GM10266 (cell line): ENCODE measurements around the gene TRAM2.

ENCODE experiments used
- DNase-seq: peaks from one replicate; pipeline ENCODE4 v3.0.0; 2012; ENCODE audit errors: extremely low spot score
- TF ChIP-seq, protein P1 (sequence below): IDR thresholded peaks from 2 replicates; pipeline ENCODE4 v1.5.1; 2012; ENCODE audit warnings: mild to moderate bottlenecking, low read depth; ENCODE audit not compliant: control insufficient read depth, insufficient read depth; ENCODE audit errors: missing control alignments

Gene TRAM2

GRCh38 chr6:52555518-52556233 lies 21.2 kb downstream of the TRAM2 start:
- TF ChIP-seq, protein P1, sequence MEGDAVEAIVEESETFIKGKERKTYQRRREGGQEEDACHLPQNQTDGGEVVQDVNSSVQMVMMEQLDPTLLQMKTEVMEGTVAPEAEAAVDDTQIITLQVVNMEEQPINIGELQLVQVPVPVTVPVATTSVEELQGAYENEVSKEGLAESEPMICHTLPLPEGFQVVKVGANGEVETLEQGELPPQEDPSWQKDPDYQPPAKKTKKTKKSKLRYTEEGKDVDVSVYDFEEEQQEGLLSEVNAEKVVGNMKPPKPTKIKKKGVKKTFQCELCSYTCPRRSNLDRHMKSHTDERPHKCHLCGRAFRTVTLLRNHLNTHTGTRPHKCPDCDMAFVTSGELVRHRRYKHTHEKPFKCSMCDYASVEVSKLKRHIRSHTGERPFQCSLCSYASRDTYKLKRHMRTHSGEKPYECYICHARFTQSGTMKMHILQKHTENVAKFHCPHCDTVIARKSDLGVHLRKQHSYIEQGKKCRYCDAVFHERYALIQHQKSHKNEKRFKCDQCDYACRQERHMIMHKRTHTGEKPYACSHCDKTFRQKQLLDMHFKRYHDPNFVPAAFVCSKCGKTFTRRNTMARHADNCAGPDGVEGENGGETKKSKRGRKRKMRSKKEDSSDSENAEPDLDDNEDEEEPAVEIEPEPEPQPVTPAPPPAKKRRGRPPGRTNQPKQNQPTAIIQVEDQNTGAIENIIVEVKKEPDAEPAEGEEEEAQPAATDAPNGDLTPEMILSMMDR: no peak
- no peak for DNase-seq

- no peak for DNase-seq
- TF ChIP-seq, protein P1: no peak
Observed at GRCh38 chr6:52554684-52555280, 22.1 kb downstream of the TRAM2 start.

- no peak for DNase-seq
Observed at GRCh38 chr6:52553719-52554118, 23.1 kb downstream of the TRAM2 start.

DNA sequence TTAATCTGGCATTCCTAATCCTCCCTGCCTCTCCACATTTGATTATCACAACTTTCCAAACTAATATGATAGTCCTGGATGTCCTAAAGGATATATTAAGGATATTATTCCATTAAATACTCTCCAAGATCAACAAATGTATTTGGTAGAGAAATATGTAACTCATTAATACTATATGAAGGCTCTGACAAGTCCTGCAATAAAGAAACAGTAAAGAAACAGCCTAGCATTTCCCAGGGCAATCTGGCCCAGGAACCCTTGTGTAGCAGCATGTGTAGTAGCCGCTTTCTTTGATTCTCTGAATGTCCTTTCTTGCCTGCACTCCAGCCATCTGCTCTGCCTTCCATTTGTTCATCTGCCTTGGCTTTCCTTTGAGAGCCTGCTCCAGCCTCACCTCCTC lies 23.7 kb downstream of the TRAM2 start:
- no peak for DNase-seq
- TF ChIP-seq, protein P1: no peak

More at GRCh38 chr6:52553719-52554118, 23.1 kb downstream of the TRAM2 start:
- TF ChIP-seq, protein P1: no peak

DNA sequence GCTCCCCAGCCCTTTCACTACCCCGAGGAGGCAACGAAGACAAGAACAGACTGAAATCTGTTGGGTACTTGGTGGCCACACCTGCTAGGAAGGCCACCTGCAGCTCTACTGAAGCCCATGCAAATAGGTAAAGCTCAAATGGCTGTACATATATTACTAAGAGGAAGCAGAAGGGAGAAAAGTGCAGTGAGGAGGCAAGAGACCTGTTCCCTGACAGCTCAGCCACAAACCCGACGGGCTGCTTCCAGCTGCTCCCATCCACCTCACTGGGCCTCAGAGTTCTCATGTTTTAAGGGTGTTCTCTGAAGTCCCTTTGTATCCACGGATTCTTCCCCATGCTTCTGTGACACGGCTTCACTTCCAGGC lies 24.6 kb downstream of the TRAM2 start:
- TF ChIP-seq, protein P1: no peak
- DNase-seq: no peak

- TF ChIP-seq, protein P1: no peak
- DNase-seq: no peak
Observed at GRCh38 chr6:52551483-52552277, 25.2 kb downstream of the TRAM2 start.

- no peak for DNase-seq
- TF ChIP-seq, protein P1: no peak
Observed at GRCh38 chr6:52550870-52551269, 26.0 kb downstream of the TRAM2 start.
